GM21447 (cell line): Measurements from ENCODE around the gene TBCE.
A peak's percentile ranks its signal among the peaks of the same experiment; 100 is the strongest.

ENCODE experiments used
- ATAC-seq: cut with Tn5 transposase; IDR thresholded peaks from one replicate; pipeline ENCODE4 v1.9.1; 2021; ENCODE audit not compliant: unreplicated experiment

The TBCE gene

DNA sequence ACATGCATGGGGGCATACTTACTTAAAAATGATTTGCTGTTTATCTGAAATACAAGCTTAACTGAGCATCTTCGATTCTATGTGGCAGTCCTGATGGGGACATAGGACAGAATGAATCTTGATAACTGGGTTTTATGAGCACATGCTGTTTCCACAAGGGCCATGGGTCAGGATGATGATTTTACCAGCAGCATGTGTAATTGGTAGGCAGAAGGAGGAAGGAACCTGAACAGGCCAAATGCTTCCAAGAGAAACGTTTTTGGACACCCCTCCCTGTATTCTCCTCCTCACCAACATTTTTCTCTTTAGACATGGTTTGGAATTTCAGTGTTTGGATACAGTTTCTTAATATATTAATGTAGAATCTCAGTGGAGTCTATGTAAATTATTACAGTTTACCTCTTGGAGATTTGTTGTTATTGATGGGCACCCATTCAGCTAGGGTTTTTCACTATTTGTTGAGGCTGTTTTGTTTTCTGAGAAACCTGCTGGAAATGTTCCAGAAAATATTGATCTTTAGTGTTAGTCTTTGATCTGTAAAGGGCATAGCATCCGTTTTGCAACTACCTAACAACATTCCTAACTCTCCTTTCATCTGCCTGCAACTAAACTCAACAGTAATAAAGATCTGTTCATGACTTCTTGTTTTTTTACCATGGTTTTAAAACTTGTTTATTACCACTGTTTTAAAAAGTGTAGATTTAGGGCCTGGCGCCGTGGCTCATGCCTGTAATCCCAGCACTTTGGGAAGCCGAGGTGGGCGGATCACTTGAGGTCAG is 42.0 kb downstream of the TBCE start:
- no peak for ATAC-seq

DNA sequence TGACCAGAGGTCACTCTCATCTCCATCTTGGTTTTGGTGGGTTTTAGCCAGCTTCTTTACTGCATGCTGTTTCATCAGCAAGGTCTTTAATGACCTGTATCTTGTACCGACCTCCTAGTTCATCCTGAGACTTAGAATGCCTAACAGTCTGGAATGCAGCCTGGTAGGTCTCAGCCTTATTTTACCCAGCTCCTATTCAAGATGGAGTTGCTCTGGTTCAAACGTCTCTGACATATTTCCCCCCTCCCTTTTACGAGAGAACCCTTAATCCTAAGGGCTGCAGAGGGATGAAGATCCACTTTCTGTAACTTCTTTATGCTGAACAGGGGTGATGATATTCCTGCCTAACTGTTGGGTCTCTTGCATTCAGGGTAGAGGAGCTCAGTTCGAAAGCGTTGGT is 43.2 kb downstream of the TBCE start:
- ATAC-seq, result no peak

DNA sequence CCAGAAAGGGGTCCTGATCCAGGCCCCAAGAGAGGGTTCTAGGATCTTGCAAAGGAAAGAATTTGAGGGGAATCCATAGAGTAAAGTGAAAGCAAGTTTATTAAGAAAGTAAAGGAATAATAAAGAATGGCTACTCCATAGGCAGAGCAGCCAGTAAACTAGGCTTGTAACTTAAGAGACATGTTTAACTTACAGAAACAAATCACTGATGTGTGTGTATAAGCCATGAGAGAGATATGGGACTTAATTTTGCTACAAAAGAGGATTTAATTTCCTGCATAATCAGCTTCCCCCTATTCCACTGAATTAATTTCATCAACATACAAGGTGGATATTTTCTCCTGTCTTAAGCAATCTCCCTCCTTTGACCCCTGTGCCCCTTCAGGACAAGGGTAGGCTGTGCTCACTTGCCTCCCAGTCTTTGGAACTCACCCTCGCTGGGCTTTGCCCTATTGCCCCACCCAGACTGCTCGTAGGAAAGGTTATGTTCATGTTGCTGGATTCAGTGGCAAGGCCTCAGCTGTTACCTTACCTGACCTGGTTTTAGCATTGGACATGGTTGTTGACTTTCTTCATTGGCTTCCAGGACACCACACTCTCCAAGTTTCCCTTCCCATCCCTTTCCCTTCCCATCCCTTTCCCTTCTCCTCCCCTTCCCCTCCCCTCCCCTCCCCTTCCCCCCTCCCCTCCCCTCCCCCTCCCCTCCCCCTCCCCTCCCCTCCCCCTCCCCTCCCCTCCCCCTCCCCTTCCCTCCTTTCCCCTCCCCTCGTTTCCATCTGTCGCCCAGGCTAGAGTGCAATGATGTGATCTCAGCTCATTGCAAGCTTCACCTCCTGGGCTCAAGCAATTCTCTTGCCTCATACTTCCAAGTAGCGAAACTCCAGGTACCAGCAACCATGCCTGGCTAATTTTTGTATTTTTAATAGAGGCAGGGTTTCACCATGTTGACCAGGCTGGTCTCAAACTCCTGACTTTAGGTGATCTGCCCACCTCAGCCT is 44.6 kb downstream of the TBCE start:
- ATAC-seq, result no peak

DNA sequence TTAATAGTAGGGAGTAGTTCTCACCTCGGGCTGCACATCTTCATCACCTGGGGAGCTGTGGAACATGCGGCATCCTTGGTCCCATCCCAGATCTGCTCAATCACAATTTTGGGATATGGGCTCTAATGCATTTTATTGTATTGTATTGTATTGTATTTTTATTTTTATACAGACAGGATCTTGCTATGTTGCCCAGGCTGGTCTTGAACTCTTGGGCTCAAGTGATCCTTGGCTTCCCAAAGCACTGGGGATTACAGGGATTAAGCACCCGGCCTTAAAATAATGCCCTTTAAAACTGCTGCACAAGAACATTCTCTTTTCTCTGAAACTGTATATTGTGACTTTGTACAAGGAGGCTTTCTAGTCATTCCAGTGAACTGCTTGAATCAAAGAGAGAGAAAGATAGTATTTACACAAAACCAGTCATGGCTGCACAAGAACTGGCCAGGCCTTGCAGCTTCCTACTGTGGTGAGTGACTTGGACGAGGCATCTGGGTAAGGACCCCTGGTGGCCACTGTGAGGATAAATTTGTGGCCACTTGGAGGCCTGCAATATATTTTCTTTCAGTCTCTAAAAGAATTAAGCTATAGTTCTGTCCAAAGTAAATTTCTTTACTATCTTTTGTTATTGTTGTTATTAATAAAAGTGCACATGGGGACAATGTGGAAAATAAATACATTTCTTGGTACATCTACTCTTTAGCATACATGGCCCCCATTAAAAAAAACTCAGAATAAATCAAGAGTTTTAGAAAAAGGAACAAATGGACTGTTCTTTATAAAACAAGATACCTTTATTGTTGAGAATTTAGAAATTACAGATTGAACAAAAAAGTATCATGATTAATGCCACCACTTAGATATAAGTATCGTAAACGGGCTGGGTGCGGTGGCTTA is 48.0 kb downstream of the TBCE start:
- peak; percentile 66 for ATAC-seq

DNA sequence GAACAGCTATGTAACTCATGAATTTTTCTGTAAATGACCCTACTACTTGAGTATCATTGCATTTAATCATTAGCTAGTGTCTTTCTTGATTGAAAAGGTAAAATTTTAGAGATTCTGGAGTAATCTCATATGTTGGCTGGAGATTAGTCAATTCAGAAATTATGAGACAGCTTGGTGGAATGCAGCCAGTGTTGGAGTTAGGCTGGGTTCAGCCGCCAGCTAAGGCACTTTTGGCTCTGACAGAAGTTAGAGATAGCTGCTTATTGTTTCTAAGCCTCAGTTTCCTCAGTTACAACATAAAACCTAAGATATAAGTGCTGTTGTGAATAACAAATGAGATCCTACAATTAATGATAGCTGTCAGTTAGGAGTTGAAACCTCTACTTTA is 49.4 kb downstream of the TBCE start:
- no peak for ATAC-seq

DNA sequence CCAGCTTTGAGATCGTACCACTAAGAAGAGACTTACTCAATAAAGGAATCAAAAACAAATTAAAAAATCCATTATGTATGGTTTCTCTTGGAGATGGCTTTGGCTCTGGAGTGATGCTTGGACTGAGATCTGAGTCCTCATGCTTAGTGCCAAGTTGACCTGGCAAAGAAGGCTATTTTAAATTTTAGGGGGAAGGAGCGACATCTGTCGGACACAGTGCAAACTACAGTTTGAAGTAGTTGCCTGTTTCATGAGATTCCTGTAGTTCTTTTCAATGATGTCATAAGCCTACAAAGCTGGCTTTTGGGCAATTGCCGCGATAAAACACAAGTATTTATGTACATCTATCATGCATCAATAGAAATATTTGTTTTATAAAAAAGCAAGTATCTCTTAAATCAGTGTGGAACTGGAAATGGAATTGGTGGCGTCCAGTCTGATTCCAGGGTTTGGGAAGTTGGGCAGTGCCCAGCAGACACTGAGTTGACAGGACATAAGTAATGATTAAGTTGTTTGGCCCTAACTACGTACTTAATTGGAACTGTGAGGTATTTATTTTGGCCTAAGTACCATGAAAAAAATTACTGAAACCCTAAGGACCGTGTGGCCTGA is 50.0 kb downstream of the TBCE start:
- no peak for ATAC-seq

DNA sequence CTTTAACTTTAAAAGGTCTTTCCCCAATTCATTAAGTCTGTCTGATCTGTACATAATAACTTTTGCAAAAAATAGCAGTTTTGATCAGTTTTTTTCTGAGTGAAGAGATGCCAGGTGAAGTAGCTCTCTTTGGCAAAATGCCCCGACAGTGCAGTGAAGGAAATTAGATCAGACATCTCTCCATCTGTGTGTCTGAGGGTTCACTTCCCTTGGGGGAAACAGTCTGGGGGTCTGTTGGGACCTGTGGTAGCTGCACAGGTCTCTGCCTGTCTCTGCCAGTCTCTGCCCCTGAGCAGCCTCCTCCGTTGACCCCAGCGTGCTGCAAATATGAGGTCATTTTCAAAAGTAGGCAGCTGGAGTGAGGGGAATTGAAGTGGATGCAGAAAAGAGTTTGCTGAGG is 54.5 kb downstream of the TBCE start:
- no peak for ATAC-seq

DNA sequence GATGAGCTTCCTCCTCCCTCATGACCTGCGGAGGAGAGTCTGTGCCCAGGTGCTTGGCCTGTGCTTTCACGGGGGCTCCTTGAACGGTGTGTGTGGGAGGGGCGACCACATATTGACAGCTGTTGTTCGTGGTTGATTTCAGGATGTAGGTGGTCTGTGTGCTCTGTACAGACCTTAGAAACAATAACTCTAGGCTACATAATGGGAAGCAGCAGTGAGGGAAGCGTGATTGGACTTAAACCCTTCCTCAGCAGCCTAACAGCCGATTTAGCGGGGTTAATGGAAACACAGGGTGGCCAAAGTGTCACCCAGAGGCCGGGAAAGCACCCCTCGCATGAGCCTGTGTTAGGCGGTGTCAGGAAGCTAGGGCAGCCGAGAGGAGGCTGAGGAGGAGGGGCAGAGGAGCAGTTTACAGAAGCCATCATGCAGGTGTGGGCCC is 56.0 kb downstream of the TBCE start:
- peak; percentile 82 for ATAC-seq

DNA sequence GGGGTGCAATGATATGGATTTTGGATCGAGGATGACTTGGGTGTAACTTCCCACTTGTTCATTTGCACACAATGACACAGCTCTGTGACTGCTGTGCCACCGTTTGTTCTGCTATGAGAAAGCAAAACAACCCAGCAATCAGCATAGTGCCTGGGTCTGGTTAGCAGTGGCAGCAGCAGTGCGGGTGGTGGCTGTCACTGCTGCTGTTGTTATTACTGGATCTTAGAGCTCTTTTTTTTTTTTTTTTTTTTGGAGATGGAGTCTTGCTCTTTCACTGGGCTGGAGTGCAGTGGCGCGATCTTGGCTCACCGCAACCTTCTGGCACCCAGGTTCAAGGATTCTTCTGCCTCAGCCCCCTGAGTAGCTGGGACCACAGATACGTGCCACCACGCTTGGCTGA is 56.9 kb downstream of the TBCE start:
- ATAC-seq, result no peak

DNA sequence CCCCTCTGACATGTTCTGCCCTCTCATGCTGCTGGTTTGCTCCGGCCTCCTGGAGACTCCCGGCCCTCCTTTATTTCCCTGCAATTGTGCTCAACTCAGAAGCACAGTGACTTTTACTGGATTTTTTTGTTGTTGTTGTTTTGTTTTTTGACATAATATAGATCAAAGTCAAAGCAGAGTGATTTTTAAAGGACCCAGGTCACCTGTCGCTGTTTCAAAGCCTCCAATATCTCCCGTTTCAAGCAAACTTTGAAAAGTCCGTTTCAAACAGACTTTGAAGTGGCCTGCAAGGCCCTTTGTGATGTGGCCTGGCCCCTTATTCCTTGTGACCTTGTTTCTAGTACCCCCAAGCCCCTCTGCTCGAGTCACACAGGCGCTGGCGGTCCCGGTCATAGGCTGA is 58.1 kb downstream of the TBCE start:
- no peak for ATAC-seq

DNA sequence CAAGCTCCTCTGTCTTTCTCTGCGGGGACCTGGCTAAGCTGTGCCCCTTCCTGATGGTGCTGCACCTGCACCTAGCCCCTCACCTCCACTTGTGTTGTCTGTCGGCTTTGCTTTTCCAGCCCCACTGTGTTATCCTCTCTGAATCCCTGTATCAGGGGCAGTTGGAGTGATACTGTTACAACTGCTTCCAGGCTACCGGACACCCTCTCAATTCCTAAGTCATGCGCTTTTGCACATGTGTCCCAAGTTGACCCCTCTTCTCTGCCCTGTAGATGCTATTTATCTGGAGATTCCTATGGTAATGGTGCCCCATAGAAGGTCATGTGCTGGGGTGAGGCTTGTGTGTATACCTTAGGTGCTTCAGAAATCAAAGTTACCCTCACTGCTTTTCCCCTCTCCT is 58.9 kb downstream of the TBCE start:
- no peak for ATAC-seq

DNA sequence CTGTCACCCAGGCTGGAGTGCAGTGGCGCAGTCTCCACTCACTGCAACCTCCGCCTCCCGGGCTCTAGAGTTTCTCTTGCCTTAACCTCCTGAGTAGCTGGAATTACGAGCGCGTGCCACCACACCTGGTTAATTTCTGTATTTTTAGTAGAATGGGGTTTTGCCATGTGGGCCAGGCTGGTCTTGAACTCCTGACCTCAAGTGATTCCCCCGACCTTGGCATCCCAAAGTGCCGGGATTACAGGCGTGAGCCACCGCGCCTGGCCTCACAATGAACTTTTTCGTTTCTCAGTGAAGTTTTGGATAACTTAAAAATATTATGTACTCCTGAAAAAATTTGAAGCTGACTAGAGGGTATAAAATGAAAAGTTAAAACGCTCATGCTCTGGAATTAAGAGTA is 59.5 kb downstream of the TBCE start:
- ATAC-seq, result no peak

DNA sequence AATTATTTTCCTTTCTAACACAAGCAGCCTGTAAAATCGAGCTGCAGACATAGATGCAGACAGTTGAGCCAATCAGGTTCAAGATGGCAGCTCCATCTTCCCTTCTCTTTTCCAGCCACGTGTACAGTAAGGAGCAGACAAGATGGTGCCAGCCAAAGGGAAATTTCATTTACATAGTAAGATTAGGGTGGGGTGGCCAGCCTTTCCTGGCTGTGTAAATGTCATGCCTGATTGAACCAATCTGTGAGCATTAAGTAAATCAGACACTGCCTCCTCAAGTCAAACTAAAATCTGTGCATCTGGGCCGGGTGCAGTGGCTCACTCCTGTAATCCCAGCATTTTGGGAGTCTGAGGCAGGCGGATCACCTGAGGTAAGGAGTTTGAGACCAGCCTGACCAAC is 60.2 kb downstream of the TBCE start:
- ATAC-seq, result no peak

DNA sequence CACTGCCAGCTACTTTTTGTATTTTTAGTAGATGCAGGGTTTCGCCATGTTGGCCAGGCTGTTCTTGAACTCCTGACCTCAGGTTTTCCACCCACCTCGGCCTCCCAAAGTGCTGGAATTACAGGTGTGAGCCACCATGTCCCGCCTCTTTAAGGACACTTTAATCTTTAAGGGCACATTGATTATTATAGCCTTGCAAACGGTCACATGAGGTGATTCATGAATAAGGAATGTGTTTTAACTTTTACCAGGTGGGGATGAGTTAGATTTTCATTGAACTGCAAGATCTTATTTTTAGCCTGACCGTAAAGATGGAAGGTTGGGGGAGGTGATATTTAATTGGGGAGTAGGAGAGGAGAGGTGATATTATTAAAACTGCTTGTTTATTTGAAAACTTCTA is 61.9 kb downstream of the TBCE start:
- no peak for ATAC-seq

DNA sequence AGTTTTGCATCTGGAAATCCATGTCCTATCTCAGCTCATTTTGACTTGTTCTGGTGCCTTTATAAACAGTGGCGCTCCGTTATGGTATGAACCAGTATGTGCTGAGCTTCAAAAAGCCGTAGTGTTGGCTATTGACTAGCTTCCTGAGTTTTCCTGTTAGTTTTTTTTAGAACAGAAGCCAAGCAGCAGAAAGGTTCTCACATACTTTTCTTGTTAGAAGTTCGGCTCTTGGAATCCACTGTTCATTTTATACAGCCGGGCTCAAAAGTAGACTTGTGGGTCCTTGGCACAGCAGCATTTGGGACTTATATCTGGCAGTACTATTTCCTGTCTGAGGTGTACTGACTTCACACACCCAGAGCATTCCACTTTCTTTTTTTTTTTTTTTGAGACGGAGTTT is 63.8 kb downstream of the TBCE start:
- ATAC-seq, result no peak

DNA sequence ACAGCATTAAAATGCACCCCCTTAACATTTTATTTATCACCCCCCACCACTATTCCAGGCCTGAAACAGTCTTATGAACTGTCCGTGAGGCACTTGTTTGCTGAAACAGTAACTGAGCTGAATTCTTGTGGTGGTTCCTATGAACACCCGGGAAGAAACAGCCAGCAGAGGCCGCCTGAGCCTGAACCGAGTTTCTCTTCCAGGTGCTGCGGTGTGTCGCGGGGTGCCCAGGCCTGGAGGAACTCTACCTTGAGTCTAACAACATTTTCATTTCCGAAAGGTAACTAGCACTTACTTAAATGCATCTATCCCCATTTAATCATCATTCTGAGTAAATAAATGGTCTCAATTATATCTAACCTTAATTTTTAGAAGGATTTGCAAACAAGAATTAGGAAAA is 66.8 kb downstream of the TBCE start:
- ATAC-seq, result no peak

DNA sequence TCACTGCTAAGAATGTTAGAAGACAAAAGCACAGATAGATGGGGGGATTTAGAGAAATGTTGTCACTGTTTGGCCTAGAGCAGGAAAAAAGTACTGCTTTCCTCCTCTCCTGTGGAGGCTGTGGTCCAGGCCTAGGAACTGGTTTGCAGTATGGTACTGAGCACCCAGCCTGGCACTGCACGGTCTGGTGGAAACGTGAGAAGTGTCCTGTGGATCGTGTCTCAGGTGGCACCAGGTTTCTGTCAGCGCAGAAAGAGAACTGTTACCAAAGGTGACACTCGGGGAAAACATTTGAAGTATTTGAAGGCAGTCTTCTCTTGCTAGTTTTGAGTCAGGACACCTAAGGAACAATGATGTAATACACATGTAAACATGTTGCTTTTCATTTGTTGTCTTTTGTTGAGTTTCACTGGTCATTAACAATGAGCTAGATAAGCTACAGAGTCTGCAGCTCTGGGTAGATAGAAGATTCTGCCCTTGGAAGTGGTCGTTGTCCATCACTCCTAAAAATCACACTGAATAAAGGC is 74.0 kb downstream of the TBCE start:
- no peak for ATAC-seq

DNA sequence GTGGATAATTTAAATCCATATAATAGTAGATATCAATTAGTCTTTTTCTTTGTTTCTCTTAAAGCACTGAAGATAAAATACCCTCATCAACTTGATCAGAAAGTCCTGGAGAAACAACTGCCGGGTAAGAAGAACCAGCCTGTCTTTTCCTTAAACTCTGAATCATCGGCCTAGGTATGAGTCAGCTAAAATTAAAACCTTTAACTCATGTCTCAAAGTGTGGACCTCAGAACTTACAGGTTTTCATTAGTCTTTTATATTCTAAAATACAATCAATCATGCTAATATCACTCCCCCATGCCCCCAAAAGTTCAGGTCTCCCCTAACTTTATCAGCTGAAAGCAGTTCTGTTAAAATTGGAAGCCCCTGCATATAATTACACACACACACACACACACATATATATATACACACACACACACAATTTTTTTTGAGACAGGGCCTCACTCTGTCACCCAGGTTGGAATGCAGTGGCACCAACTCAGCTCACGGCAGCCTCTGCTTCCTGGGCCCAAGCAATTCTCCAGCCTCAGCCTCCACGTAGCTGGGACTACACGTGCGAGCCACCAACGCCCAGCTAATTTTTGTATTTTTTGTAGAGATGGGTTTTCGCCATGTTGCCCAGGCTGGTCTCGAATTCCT is 75.7 kb downstream of the TBCE start:
- ATAC-seq, result no peak

DNA sequence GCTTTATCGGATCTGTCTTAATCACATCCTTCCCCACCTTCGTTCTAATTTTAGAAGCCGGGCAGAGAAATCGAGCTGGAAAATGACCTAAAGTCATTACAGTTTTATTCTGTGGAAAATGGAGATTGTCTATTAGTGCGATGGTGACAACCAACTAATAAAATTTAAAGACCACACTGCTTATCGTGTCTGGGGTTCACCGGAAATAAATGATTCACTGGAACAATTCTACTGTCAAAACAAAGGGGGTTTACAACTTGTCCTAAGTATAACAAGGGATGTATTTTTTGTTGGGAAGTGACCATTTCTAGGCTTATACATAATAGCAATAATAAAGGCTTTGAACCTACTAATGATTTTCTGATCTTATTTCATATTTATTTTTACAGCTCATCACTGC is 81.4 kb downstream of the TBCE start:
- no peak for ATAC-seq

DNA sequence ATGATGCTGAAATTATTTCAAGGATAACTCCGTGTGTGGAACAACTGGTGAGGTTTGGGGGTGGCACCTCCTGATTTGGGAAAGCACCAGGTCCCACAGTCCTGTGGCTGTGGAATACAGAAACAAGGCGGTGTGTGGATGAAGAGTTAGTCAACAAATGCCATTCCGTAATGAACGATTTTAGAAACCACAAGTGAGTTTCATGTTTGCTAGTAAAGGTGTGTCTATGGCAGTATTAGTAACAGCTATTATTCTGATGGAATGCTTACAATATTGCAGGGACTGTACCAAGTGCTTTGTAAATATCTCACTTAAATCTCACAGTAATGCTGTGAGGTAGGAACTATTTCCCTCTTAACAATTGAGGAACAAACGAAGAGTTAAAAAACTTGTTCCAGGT is 83.2 kb downstream of the TBCE start:
- ATAC-seq, result no peak
